GM10266 (cell line): ENCODE measurements around the gene XRCC2.
"Not testable (repeated sequence)": the region's sequence is repeated elsewhere in the genome, so short reads cannot be mapped to it uniquely, and the experiment has no call there.

ENCODE experiments used
- DNase-seq: peaks from one replicate; pipeline ENCODE4 v3.0.0; 2012; ENCODE audit errors: extremely low spot score
- CTCF ChIP-seq: IDR thresholded peaks from 2 replicates; pipeline ENCODE4 v1.5.1; 2012; ENCODE audit warnings: mild to moderate bottlenecking, low read depth; ENCODE audit not compliant: control insufficient read depth, insufficient read depth; ENCODE audit errors: missing control alignments

Gene XRCC2

DNA sequence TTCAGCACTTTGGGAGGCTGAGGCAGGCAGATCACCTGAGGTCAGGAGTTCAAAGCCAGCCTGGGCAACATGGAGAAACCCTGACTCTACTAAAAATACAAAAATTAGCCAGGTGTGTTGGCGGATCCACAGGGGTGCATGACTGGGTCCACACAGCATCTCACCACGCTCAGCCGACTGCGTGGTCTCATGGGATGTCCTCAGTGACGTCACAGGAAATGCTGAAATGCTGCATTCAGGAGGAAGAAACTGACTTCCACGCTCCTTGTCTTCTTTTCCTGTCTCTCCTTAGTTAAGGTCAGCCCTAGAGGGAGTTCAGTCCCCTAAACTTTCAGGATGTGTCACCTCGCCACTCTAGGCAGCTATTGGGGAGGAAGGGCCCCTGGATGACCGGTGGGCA lies 42.9 kb downstream of the XRCC2 start:
- no peak for DNase-seq
- TF ChIP-seq CTCF, result no peak

- DNase-seq, result not testable (repeated sequence)
Observed at GRCh38 chr7:152628772-152629171, 47.2 kb downstream of the XRCC2 start.

DNA sequence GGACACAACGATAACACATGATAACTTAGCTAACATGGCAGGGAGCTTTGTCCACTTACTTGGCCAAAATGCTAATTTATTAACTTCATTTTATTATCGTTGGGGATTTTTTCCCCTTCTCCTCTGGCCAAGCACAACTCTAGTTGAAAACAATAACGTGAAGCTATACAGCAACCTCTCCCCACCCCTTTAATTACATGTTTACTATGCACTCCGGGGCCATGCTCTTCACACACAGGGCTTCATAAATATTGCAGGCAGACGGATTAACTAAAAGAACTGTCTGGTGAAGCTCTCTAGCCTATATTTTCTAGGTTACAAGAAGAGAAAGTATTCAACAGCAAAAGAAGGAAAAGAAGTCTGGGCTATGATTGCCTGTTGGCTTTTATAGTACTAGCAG lies 51.7 kb downstream of the XRCC2 start:
- TF ChIP-seq CTCF, result no peak
- DNase-seq, result no peak

DNA sequence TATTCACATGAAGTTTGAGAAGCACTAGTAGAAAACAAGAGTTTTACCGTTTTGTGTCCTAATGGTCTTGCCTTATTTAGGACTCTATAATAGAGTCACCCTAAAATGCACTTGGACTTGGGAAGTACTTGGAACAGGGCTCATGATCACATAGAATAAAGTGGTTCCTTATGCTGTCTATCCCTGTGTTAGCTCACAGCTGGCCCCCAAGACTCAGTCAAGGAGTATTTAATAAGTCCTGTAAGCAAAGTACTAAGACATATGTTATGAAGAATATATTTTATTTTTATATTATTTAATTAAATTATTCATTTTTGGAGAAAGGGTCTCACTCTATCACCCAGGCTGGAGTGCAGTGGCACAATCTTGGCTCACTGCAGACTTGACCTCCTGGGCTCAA lies 54.5 kb downstream of the XRCC2 start:
- DNase-seq, result no peak
- TF ChIP-seq CTCF, result no peak

GRCh38 chr7:152619027-152619739 lies 56.8 kb downstream of the XRCC2 start:
- DNase-seq, result no peak

DNA sequence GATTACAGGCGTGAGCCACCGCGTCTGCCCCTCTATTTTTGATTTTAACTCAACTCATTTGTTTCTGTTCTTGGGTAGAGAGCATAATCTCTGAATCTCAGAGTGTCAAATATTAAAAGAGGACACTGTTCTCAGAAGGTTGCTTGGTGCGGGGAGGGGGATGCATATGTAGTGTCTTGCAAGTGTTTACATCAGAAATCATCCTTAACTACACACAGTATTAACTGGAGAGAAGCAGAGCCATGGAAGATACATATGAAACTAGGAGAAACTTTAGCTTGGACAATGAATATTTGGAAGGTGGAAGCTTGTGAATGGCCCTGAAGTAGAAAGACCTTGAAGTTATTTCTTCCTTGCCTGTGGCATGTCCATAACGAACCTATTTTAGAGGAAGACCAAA lies 57.5 kb downstream of the XRCC2 start:
- no peak for TF ChIP-seq CTCF
- DNase-seq, result no peak

More at GRCh38 chr7:152619027-152619739, 56.8 kb downstream of the XRCC2 start:
- TF ChIP-seq CTCF, result no peak

DNA sequence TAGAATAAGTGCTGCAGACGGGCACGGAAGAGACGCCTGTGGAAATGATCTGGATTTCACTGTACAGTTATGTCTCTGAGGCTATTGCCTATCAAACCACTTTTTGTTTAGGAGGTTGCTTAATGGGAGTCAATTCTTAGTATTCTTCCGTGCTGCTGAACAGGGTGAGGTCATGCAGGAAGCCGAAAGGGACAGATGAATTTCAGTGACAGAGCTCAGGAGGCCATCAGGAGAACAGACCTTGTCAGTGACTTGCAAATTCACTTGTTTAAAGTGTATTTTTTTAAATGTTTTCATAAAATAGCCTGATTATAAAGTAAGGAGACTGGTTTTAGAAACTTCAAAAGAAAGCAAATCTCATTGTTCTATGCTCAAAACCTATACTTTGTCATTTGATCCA lies 58.9 kb downstream of the XRCC2 start:
- no peak for TF ChIP-seq CTCF
- DNase-seq, result no peak

GRCh38 chr7:152615031-152615741 lies 60.8 kb downstream of the XRCC2 start:
- no peak for DNase-seq
- no peak for TF ChIP-seq CTCF
